Astrocyte (in vitro differentiated cells and primary cell): Measurements from ENCODE around the gene SLC66A1. TPM values are rescaled to one million over a fixed set of nuclear protein-coding genes. Genes with fewer than 3 reads are reported as not detected.

Experiments used
- DNase-seq: peaks from one replicate; pipeline ENCODE4 v3.0.0-alpha.2; 2010; ENCODE audit warnings: low read depth
- FAIRE-seq: peaks from 2 replicates; lab custom pipeline; 2011; peaks lifted over from hg19 to GRCh38; lab: Jason Lieb, UNC
- H2AFZ ChIP-seq: 2 replicates; pipeline ENCODE4 v1.6.0; 2012; ENCODE audit warnings: low read depth, low read length, inconsistent platforms
- H3K27ac ChIP-seq: 2 replicates; pipeline ENCODE4 v1.5.1; 2011; ENCODE audit warnings: low read depth, low read length, inconsistent platforms
- H3K27me3 ChIP-seq: 2 replicates; pipeline ENCODE4 v1.6.0; 2011; ENCODE audit warnings: low read length, inconsistent platforms; ENCODE audit not compliant: insufficient read depth
- H3K36me3 ChIP-seq: 2 replicates; pipeline ENCODE4 v1.5.1; 2011; ENCODE audit warnings: low read length, inconsistent platforms; ENCODE audit not compliant: insufficient read depth
- H3K4me1 ChIP-seq: 2 replicates; pipeline ENCODE4 v1.5.1; 2011; ENCODE audit warnings: low read length, inconsistent platforms; ENCODE audit not compliant: insufficient read depth
- H3K4me2 ChIP-seq: 2 replicates; pipeline ENCODE4 v1.6.0; 2012; ENCODE audit warnings: low read length, inconsistent platforms
- H3K4me3 ChIP-seq: 2 replicates; pipeline ENCODE4 v1.5.1; 2011; ENCODE audit warnings: low read depth, mild to moderate bottlenecking, low read length, inconsistent platforms; ENCODE audit not compliant: insufficient read depth
- H3K79me2 ChIP-seq: 2 replicates; pipeline ENCODE4 v1.6.0; 2012; ENCODE audit warnings: mild to moderate bottlenecking, low read length, inconsistent platforms; ENCODE audit not compliant: insufficient read depth
- H3K9ac ChIP-seq: 2 replicates; pipeline ENCODE4 v1.6.0; 2012; ENCODE audit warnings: mild to moderate bottlenecking, low read length, inconsistent platforms
- H3K9me3 ChIP-seq: 2 replicates; pipeline ENCODE4 v1.5.1; 2012; ENCODE audit warnings: low read depth, mild to moderate bottlenecking, low read length, inconsistent platforms; ENCODE audit not compliant: insufficient read depth
- H4K20me1 ChIP-seq: 2 replicates; pipeline ENCODE4 v1.6.0; 2012; ENCODE audit warnings: low read length, inconsistent platforms; ENCODE audit not compliant: insufficient read depth
- H3K27ac Mint-ChIP-seq: one replicate; pipeline ENCODE4 v1.8.0; 2021; ENCODE audit warnings: mild to moderate bottlenecking, mixed read lengths; ENCODE audit not compliant: unreplicated experiment
- H3K27me3 Mint-ChIP-seq: one replicate; pipeline ENCODE4 v1.8.0; 2021; ENCODE audit warnings: low read depth, mixed read lengths; ENCODE audit not compliant: unreplicated experiment
- H3K36me3 Mint-ChIP-seq: one replicate; pipeline ENCODE4 v1.8.0; 2021; ENCODE audit warnings: low read depth, mixed read lengths; ENCODE audit not compliant: unreplicated experiment
- H3K4me1 Mint-ChIP-seq: one replicate; pipeline ENCODE4 v1.8.0; 2021; ENCODE audit warnings: low read depth, mixed read lengths; ENCODE audit not compliant: unreplicated experiment
- H3K4me3 Mint-ChIP-seq: one replicate; pipeline ENCODE4 v1.8.0; 2021; ENCODE audit warnings: mild to moderate bottlenecking, moderate library complexity, mixed read lengths; ENCODE audit not compliant: unreplicated experiment
- H3K9me3 Mint-ChIP-seq: one replicate; pipeline ENCODE4 v1.8.0; 2021; ENCODE audit warnings: mild to moderate bottlenecking, mixed read lengths; ENCODE audit not compliant: unreplicated experiment
- CTCF ChIP-seq: IDR thresholded peaks from 2 replicates; pipeline ENCODE4 v1.5.1; 2011; ENCODE audit warnings: low read depth, mild to moderate bottlenecking, inconsistent platforms, low read length, moderate library complexity; ENCODE audit not compliant: insufficient read depth
- EZH2 ChIP-seq: IDR thresholded peaks from 2 replicates; pipeline ENCODE4 v1.6.1; 2012; ENCODE audit warnings: mild to moderate bottlenecking, low read length, inconsistent platforms; ENCODE audit not compliant: insufficient read depth
- total RNA-seq: library from RNA; stranded (reverse); gene quantifications from 2 replicates; pipeline ENCODE4 v1.2.1, GENCODE V29; 2021

SLC66A1 gene
- total RNA-seq, 1 donor from 2014 or later, result 21.5 TPM

DNA sequence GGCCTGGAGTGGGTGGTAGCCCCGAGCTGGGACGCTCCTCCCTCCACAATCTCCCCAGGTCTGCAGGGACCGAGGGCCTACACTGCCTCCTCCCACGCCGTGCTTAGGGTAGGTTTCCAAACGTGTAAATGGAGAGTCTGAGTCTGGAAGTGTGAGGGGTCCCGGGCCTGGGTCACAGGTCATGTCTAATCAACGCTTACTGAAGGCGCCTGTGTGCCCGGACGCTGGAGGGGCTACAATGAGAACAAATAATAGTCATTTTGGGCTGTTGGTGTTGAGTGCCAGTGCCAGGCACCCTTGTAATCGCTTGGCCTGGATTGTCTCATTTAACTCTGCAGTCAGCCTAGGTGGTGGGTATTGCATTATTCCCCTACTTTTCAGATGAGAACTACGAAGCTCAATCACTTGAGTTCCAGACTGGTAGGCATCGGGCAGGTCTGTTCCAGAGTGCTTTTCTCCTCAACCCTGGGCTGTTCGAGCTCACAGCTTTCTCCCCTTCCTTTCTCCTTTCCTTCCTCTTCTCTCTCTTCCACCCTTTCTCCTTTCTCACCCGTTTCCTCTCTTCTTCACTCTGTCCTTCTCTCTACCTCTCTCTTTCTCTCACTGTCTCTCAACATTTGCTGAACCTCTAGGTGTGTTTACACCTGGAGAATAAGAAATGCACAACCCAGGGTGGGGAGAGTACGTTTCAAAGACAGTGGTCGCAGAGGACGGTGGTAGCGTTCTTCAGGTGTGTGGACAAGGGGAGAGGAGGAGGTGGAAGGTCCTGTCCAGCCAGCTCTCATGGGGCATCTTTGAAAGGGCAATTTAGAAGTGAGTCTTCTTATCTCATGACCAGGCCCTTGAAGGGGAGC, 883 bp downstream of the SLC66A1 start:
- peak overlapping the region; percentile 71 for H3K4me3 ChIP-seq
- no peaks in the 10 kb centered on the region for H3K27me3 Mint-ChIP-seq
- H3K4me2 ChIP-seq, result peak overlapping the region; percentile 98
- no peaks in the 10 kb centered on the region for H3K36me3 ChIP-seq
- FAIRE-seq, result no peak
- peak overlapping the region; percentile 85 for H3K4me3 Mint-ChIP-seq
- H4K20me1 ChIP-seq, result peaks cover 53% of the 10 kb centered on the region
- no peaks in the 10 kb centered on the region for H3K27me3 ChIP-seq
- H3K4me1 Mint-ChIP-seq, result peaks cover 18% of the 10 kb centered on the region
- peaks cover 3% of the 10 kb centered on the region for H3K36me3 Mint-ChIP-seq
- H3K79me2 ChIP-seq, result peaks cover 49% of the 10 kb centered on the region
- H2AFZ ChIP-seq, result peak overlapping the region; percentile 84
- no peaks in the 10 kb centered on the region for H3K9me3 ChIP-seq
- H3K27ac ChIP-seq, result peak overlapping the region; percentile 77
- H3K9me3 Mint-ChIP-seq, result no peaks in the 10 kb centered on the region
- no peak for DNase-seq
- TF ChIP-seq CTCF (no peak), EZH2 (no peak)
- peak overlapping the region; percentile 90 for H3K9ac ChIP-seq
- peak overlapping the region; percentile 3 for H3K27ac Mint-ChIP-seq
- peaks cover 38% of the 10 kb centered on the region for H3K4me1 ChIP-seq

DNA sequence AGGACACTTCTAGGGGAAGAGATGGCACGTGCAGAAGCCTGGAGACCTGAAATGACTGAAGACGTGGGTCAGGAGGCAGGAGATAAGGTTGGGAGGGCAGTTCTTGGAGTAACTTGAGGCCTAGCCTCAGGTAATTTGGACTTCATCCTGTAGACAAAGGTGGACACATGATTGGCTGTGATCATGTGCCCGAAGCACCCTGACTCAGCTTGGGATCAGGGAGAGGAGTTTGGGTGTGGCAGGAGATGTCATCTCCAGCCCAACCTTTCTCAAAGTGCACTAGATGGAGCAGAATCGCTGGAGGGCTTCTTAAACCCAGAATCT, 1.5 kb downstream of the SLC66A1 start:
- Histone ChIP-seq H3K27me3 (no peaks in the 10 kb centered on the region), H3K27ac (no peak overlapping the region), H2AFZ (no peak overlapping the region), H3K36me3 (no peaks in the 10 kb centered on the region), H3K4me2 (peak overlapping the region; percentile 98), H3K79me2 (peaks cover 50% of the 10 kb centered on the region), H3K4me1 (peaks cover 38% of the 10 kb centered on the region), H4K20me1 (peaks cover 49% of the 10 kb centered on the region), H3K4me3 (no peak overlapping the region), H3K9me3 (no peaks in the 10 kb centered on the region), H3K9ac (no peak overlapping the region)
- Mint-ChIP-seq H3K27ac (no peak overlapping the region), H3K9me3 (no peaks in the 10 kb centered on the region), H3K4me1 (peaks cover 18% of the 10 kb centered on the region), H3K27me3 (no peaks in the 10 kb centered on the region), H3K36me3 (peaks cover 7% of the 10 kb centered on the region), H3K4me3 (peak overlapping the region; percentile 85)
- DNase-seq (no peak), FAIRE-seq (no peak)
- TF ChIP-seq EZH2, result no peak
- no peak for TF ChIP-seq CTCF
